ENCODE results near the gene PAQR9.

Gene PAQR9

GRCh38 chr3:142981108-142981507, 17.6 kb upstream of the PAQR9 start:
- DNase-seq, result no peak

DNA sequence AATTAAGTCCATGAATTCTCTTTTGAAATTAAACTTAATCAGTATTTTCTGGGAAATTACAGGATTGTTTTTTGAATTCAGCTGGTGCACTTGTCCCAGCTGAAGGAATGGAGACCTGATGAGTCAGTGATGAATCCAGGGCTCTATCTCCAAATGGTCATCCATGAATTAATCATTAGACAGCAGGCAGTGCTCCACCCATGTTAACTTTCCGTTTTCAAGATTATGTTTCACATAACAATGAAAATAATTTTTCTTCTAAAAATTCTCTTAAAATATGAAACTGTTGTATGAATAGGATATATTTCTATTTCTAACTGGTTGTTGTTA, 13.9 kb upstream of the PAQR9 start:
- DNase-seq, result no peak

DNA sequence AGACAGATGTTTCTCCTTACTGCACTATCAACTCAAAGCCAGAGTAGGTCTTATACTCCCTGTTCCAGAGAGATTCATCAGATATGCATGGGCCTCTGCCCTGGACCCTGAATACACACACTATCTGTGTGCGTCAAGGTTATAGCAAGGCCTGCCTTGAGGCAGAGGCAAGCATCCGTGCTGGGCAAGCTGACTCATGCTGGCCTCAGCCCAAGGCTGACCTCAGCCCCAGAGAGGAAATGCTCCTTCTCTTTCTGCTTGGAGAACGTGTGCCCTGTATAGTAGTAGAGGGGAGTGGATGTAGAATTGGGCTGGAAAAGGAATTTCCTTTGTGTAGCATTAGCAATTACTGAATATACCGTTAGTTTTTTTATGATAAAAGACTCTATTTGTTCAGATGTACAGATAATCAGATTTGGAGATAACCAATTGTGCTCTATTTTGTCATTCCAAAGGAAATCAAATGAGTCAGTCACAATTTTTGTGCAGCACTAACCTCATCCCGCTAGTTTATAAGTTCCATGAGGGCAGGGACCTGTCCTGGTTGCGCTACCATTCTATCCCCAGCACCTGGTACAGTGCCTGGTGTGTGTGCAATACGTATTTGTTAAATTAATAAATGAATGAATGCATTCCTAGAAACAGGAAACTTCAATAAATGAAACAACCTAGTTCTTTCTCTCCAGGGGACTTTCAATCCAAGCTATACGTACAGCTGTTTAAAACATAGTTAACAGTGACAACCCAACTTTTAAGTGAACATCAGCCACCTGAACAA, 13.3 kb upstream of the PAQR9 start:
- DNase-seq, result no peak

GRCh38 chr3:142975316-142975995, 12.0 kb upstream of the PAQR9 start:
- no peak for DNase-seq

DNA sequence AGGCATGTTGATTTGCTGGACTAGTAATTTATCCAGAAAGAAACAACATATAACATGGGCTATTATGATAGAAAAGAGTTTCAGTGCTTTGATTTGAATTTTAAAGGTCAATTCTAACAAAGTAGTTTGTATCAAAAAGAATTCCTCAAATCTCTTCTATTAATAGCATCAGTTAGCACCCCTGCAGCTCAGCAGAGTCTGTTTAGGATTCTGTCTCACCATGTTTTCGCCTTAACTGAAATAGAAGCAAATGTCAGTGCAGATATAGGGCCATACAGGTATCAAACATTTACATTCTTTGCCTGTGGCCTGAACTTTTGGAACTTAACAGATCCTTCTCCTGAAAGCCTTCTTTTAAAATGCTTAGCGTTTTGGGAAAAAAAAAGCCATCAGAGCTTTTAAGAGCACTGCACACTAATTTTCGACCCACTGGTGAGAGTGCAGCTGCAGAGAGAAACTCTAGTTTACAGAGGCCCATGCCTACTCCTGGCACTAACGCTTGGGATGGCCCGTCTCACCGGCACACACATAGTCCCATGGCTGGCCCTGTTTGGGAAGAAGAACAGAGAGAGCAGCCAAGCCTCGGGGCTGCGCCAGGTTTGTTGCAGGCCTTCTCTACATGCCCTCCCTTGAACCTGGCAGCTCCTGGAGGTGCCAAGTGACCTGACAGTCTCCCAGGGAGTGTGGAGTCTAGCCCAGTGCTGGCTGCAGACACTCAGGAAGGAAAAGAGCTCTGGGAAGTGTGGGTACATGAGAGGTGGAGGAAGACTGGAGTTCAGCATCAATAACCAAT, 9.9 kb upstream of the PAQR9 start:
- no peak for DNase-seq

- no peak for DNase-seq
Observed at GRCh38 chr3:142972092-142972753, 8.7 kb upstream of the PAQR9 start.

GRCh38 chr3:142971431-142971830, 8.0 kb upstream of the PAQR9 start:
- DNase-seq, result no peak

DNA sequence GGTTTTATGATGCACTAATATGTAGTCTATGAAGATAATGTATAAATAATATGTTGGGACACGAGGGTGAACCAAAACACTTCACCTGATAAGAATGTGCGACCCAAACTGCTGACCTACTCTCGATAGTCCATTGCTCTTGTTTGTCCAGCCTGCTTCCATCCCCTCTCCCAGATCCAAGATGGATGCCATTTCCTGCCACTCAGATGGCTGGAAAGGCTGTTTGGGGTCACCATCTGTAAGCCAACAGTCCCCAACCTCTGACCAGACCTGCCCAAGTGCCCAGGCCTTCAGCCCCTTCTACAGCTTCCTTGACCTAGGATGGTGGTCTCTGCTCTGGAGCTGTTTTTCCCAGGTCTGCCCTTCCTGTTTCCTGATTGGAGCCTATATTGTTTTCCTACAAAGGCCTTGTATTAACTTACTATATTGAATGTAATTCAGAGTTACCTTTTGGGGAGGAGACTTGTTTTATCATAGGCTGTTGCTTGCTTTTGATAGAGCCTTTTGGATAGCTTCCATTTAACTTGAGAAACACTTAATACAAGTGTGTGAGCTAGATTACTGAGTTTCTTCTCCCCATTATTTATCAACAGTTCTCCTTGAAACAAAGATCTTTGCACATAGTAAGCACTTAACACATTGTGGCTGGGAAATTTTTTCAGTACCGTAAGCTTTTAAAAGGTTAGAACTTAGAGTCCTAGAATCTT, 5.0 kb upstream of the PAQR9 start:
- no peak for DNase-seq

GRCh38 chr3:142966808-142967207, 3.3 kb upstream of the PAQR9 start:
- no peak for DNase-seq

DNA sequence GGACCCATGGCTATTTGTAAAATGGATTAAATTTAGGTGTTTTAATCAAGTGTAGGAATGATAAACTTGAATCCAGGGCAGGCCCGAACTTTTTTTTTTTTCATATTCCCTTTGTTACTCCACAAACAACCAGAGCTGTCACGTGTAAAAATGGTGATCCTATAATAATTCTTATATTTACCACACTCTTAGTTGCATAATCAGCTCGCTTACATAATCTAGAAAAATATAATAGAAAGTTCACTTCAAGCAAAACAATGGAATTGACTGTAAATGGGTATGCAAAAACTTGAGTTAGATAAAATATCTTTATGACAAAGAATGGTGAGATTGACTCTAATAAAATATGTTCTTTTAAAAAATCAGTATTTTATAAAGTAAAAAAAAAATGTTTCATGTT, 2.1 kb upstream of the PAQR9 start:
- DNase-seq, result no peak

GRCh38 chr3:142963234-142963515, 299 bp downstream of the PAQR9 start:
- DNase-seq, result no peak

DNA sequence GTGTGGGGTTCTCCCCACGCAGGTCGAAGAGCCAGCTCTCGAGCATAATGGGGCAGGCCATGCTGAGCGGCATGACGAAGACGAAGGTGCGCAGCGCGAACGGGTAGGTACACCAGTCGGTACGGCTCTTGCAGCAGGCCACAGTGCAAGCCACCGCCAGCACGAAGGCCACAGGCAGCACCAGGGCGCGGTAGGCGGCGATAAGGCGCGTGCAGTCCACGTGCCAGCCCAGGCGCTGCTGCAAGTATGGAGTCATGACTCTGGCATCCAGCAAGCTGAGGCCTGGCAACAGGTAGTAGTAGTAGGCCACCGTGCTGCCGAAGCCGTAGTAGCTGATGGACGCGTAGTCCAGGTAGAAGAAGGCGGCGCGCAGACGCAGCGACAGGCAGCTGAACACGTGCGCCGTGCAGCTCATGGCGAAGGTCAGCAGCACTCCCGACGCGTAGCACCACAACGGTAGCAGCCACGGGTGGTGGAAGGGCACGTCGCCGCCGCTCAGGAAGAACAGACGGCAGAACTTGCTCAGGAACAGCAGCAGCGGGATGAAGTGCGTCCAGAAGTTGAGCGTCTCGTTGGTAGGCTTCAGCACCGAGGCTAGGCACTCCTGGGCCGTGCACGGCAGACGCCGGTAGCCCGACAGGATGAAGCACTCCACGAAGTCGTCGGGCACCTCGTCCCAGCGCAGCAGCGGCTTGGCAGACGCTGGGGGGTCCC, 797 bp downstream of the PAQR9 start:
- DNase-seq, result no peak

DNA sequence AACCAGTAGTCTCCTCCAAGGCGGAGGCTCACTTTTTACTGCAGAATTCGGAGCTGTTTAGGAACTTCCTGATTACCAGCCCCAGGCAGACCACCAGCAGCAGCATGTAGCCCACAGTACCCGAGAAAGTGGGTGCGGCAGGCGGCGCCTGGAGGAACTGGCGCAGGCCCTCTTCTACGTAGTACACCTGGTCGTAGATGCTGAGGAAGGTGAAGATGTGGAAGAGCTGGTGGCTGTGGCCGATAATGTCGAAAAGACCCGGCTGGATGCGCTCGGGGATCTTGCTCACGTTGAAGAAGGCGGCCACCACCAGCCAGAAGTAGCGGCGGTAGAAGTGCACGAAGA, 1.3 kb downstream of the PAQR9 start:
- DNase-seq, result no peak

DNA sequence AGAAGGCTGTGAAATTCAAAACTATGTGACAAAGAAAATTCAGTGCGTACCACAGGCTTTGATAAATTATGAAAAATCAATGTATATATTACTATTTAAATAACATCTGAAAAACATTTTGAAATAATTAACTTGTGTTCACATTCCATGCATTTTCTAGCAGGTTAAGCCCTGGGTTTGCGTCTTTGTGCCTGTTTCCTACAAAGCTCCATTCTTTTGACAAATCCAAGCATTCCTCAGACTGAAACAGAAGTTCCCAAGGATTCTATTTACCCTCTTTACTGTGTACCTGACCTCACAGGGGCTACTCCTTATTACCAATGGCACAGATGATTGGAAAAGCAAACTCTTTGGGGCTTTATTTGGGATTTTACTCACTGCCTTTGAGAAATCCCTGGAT, 1.9 kb downstream of the PAQR9 start:
- DNase-seq, result no peak

GRCh38 chr3:142960322-142960850, 3.1 kb downstream of the PAQR9 start:
- no peak for DNase-seq

DNA sequence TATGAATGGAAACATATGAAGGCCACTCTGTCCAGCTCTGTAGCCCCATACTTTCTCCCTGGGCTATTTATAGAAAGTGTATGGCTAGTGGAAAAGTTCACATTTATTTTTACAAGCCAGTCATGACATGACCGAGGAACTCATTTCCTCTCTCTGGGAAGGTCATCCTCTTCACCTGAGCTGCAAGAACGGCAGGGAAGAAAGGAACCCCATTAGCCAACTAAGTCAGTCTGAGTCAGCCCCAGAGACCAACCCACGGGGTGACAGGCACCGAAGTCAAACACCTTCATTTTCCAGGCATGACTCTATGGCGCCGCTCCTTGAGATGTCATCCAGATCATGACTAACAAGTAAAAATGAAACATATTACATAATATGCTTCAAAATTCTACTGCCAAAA, 4.8 kb downstream of the PAQR9 start:
- no peak for DNase-seq

- no peak for DNase-seq
Observed at GRCh38 chr3:142953443-142953842, 10.0 kb downstream of the PAQR9 start.

- DNase-seq, result no peak
Observed at GRCh38 chr3:142952272-142953193, 10.9 kb downstream of the PAQR9 start.

DNA sequence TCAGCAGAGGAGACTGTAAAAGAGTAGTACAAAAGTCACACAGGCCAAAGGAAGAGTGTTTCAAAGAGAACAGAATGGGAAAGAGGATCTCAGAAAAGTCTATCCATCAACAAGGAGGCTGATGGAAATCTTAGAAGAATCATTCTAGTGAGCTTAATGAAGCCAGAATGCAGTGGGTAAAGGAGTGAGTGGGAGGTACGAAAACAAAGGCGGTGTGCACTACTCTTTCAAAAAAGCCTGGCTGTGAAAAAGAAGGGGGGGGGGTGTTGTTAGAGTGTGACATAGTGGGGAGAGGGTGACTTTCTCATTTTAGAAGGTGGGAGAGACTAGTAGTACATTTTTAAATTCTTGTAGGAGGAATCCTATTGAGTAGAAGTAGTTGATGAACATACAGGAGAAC, 11.7 kb downstream of the PAQR9 start:
- DNase-seq, result no peak

- no peak for DNase-seq
Observed at GRCh38 chr3:142950972-142951371, 12.5 kb downstream of the PAQR9 start.

All from activated effector memory CD4-positive, alpha-beta T cell treated with Interleukin-2 at 50 U/mL for 16 hours (primary cell).